Measurements from ENCODE around the gene BTBD2. TPM values are rescaled to one million over a fixed set of nuclear protein-coding genes. Genes with fewer than 3 reads are reported as not detected.

BTBD2 gene
- total and polyA plus RNA-seq, 2 of the 13 experiments (the other 11 are each of a cell fraction or from before 2014, with no cell fraction given) = 28.1 to 45.3 TPM

- TF ChIP-seq MLXIP (CRISPR knock-in tag; IDR thresholded peaks at IDR 0.05; ENCODE audit: borderline replicate concordance) (no peak), PAWR (CRISPR knock-in tag; IDR thresholded peaks at IDR 0.05; ENCODE audit: borderline replicate concordance) (no peak), ZKSCAN5 (CRISPR knock-in tag; IDR thresholded peaks at IDR 0.05) (no peak), E2F2 (CRISPR knock-in tag; IDR thresholded peaks at IDR 0.05; ENCODE audit: borderline replicate concordance) (no peak), SRSF1 (optimal IDR thresholded peaks at IDR 0.05; ENCODE audit: low read depth, low read length) (no peak), NFIB (CRISPR knock-in tag; IDR thresholded peaks at IDR 0.05; ENCODE audit: borderline replicate concordance) (no peak), SOX13 (IDR thresholded peaks at IDR 0.05) (no peak), SOX13 (CRISPR knock-in tag; conservative IDR thresholded peaks at IDR 0.05 in 1 of 2, IDR thresholded peaks at IDR 0.05 in 1 of 2) (no peak), HOXA3 (CRISPR knock-in tag; IDR thresholded peaks at IDR 0.05) (no peak), HBP1 (CRISPR knock-in tag; IDR thresholded peaks at IDR 0.05; ENCODE audit: low read depth) (no peak)
- TF ChIP-seq, protein P1, sequence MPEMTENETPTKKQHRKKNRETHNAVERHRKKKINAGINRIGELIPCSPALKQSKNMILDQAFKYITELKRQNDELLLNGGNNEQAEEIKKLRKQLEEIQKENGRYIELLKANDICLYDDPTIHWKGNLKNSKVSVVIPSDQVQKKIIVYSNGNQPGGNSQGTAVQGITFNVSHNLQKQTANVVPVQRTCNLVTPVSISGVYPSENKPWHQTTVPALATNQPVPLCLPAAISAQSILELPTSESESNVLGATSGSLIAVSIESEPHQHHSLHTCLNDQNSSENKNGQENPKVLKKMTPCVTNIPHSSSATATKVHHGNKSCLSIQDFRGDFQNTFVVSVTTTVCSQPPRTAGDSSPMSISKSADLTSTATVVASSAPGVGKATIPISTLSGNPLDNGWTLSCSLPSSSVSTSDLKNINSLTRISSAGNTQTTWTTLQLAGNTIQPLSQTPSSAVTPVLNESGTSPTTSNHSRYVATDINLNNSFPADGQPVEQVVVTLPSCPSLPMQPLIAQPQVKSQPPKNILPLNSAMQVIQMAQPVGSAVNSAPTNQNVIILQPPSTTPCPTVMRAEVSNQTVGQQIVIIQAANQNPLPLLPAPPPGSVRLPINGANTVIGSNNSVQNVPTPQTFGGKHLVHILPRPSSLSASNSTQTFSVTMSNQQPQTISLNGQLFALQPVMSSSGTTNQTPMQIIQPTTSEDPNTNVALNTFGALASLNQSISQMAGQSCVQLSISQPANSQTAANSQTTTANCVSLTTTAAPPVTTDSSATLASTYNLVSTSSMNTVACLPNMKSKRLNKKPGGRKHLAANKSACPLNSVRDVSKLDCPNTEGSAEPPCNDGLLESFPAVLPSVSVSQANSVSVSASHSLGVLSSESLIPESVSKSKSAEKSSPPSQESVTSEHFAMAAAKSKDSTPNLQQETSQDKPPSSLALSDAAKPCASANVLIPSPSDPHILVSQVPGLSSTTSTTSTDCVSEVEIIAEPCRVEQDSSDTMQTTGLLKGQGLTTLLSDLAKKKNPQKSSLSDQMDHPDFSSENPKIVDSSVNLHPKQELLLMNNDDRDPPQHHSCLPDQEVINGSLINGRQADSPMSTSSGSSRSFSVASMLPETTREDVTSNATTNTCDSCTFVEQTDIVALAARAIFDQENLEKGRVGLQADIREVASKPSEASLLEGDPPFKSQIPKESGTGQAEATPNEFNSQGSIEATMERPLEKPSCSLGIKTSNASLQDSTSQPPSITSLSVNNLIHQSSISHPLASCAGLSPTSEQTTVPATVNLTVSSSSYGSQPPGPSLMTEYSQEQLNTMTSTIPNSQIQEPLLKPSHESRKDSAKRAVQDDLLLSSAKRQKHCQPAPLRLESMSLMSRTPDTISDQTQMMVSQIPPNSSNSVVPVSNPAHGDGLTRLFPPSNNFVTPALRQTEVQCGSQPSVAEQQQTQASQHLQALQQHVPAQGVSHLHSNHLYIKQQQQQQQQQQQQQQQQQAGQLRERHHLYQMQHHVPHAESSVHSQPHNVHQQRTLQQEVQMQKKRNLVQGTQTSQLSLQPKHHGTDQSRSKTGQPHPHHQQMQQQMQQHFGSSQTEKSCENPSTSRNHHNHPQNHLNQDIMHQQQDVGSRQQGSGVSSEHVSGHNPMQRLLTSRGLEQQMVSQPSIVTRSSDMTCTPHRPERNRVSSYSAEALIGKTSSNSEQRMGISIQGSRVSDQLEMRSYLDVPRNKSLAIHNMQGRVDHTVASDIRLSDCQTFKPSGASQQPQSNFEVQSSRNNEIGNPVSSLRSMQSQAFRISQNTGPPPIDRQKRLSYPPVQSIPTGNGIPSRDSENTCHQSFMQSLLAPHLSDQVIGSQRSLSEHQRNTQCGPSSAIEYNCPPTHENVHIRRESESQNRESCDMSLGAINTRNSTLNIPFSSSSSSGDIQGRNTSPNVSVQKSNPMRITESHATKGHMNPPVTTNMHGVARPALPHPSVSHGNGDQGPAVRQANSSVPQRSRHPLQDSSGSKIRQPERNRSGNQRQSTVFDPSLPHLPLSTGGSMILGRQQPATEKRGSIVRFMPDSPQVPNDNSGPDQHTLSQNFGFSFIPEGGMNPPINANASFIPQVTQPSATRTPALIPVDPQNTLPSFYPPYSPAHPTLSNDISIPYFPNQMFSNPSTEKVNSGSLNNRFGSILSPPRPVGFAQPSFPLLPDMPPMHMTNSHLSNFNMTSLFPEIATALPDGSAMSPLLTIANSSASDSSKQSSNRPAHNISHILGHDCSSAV (CRISPR knock-in tag; IDR thresholded peaks at IDR 0.05; ENCODE audit: borderline replicate concordance) = no peak
Observed at GRCh38 chr19:1978346-1978894, 37.1 kb downstream of the BTBD2 start (continued).

Measured in HepG2 (cell line).